Lung (tissue), 12 donors: ENCODE data around the gene NPHP4. TPM values are rescaled to one million over a fixed set of nuclear protein-coding genes. Genes with fewer than 3 reads are reported as not detected.

Experiments used
- ATAC-seq: fragments of 200-7000 bp; cut with Tn5 transposase; one replicate; pipeline ENCODE4 v1.9.1; 2020; ENCODE audit warnings: moderate number of reproducible peaks; ENCODE audit not compliant: insufficient read depth, low FRiP score
- DNase-seq, 3 donors: peaks; one replicate each; pipeline ENCODE4 v3.0.0-alpha.2; 2013 to 2017
- H3K27ac ChIP-seq, 2 donors: one replicate each; pipeline ENCODE4 v1.5.1; 2013; ENCODE audit warnings: mild to moderate bottlenecking in 2 of 2, moderate library complexity in 2 of 2, control low read depth in 1 of 2, inconsistent platforms in 1 of 2, low read depth in 1 of 2, low read length in 1 of 2
- H3K27me3 ChIP-seq, 3 donors: one replicate each; pipeline ENCODE4 v1.5.1; 2013; ENCODE audit warnings: low read length in 2 of 3; ENCODE audit not compliant: control insufficient read depth in 3 of 3, insufficient read depth in 3 of 3
- H3K36me3 ChIP-seq, 4 donors: one replicate each; pipeline ENCODE4 v1.5.1; 2013; ENCODE audit warnings: low read length in 4 of 4, mild to moderate bottlenecking in 1 of 4, moderate library complexity in 1 of 4; ENCODE audit not compliant: control insufficient read depth in 4 of 4, insufficient read depth in 4 of 4
- H3K4me1 ChIP-seq, 5 donors: one replicate each; pipeline ENCODE4 v1.5.1; 2013; ENCODE audit warnings: low read length in 5 of 5, mild to moderate bottlenecking in 2 of 5, moderate library complexity in 1 of 5; ENCODE audit not compliant: control insufficient read depth in 5 of 5, insufficient read depth in 5 of 5
- H3K4me3 ChIP-seq: one replicate; pipeline ENCODE4 v1.5.1; 2013; ENCODE audit warnings: mild to moderate bottlenecking, control low read depth, moderate library complexity
- H3K9ac ChIP-seq, 2 donors: one replicate each; pipeline ENCODE4 v1.5.1; 2013; ENCODE audit warnings: low read length in 2 of 2, control low read depth in 1 of 2; ENCODE audit not compliant: insufficient read depth in 1 of 2
- H3K9me3 ChIP-seq, 4 donors: one replicate each; pipeline ENCODE4 v1.5.1; 2013; ENCODE audit warnings: low read length in 3 of 4, mild to moderate bottlenecking in 1 of 4, moderate library complexity in 1 of 4; ENCODE audit not compliant: control insufficient read depth in 4 of 4, insufficient read depth in 3 of 4
- WGBS, 2 donors: extraction: QIAGEN DNeasy Blood & Tissue Kit; methylation state at CpG; one replicate each; pipeline ENCODE4 v1.1.7; 2013; 5-methylcytosine and 5-hydroxymethylcytosine counted together
- polyA plus RNA-seq, 2 donors: library from polyadenylated mRNA; stranded (reverse); fragments of 200-250 nt; gene quantifications; one replicate each; pipeline ENCODE4 v1.2.1, GENCODE V29; 2013
- total RNA-seq, 2 donors: library from RNA; depleted of rRNA in 1 of 2; stranded (reverse); fragments of >200 nt in 1 of 2; gene quantifications; one replicate each; pipeline ENCODE4 v1.2.1, GENCODE V29; 2014 to 2021
- TF ChIP-seq, protein P1 (sequence below): IDR thresholded peaks from 2 replicates; pipeline ENCODE4 v1.5.1; 2012; ENCODE audit warnings: mild to moderate bottlenecking; ENCODE audit errors: control extremely low read depth, extremely low read depth
- donor health status: control.
- donor health status: control.
- donor health status: Bipolar disorder and iron deficiency.
- donor health status: healthy.
- donor health status: DM: yes; HTN: yes; CAD: no.

Gene NPHP4
- total and polyA plus RNA-seq, 4 donors = 6.0 to 23.3 (median 11.1) TPM

DNA sequence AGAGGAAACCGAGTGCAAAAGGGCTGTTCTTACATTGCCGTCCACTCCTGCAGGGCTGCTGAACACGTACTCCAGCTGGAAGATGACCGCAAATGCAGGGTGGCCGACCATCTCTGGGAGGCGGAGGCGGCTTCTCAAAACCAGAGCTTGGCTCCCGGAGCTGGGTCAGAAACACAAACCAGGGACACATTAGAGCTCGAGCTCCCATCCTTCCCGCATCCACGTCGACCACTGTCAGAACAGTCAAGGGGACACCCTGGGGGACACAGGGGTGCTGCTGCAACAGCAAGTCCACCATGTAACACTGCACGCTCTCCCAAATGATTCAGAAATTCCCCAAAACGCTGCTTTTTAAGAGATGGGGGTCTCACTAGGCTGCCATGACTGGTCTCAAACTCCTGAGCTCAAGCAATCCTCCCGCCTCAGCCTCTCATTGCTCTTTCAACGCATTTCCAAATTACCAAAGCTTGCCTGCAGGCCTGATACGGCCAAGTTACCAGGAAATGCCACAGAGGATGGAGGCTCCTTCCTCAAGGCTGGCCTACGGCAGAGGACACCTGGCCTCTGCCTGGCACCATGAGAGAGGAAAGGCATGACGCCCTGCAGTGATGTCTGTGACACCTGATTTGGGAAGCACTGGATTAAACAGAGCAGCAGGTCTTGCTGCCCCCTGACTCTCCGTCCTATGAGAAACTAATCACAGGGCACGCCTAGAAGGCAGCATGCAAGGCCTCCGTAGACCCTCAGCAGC lies 45.0 kb downstream of the NPHP4 start:
- peak in 1 of 3 donors; percentile 17 for DNase-seq
- WGBS, 2 donors = 93 to 96% methylated on average over 22 of the region's 22 CpGs
- Histone ChIP-seq H3K4me3 (no peak overlapping the region), H3K4me1 (peaks cover 0 to 21% (median 4%) of the 10 kb centered on the region in 5 donors), H3K27ac (no peak overlapping the region), H3K9ac (no peak overlapping the region), H3K9me3 (peaks cover 0 to 1% (median 0%) of the 10 kb centered on the region in 4 donors), H3K36me3 (peaks cover 0 to 31% (median 2%) of the 10 kb centered on the region in 4 donors), H3K27me3 (no peaks in the 10 kb centered on the region)
- no peak for ATAC-seq
- TF ChIP-seq, protein P1, sequence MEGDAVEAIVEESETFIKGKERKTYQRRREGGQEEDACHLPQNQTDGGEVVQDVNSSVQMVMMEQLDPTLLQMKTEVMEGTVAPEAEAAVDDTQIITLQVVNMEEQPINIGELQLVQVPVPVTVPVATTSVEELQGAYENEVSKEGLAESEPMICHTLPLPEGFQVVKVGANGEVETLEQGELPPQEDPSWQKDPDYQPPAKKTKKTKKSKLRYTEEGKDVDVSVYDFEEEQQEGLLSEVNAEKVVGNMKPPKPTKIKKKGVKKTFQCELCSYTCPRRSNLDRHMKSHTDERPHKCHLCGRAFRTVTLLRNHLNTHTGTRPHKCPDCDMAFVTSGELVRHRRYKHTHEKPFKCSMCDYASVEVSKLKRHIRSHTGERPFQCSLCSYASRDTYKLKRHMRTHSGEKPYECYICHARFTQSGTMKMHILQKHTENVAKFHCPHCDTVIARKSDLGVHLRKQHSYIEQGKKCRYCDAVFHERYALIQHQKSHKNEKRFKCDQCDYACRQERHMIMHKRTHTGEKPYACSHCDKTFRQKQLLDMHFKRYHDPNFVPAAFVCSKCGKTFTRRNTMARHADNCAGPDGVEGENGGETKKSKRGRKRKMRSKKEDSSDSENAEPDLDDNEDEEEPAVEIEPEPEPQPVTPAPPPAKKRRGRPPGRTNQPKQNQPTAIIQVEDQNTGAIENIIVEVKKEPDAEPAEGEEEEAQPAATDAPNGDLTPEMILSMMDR = no peak

DNA sequence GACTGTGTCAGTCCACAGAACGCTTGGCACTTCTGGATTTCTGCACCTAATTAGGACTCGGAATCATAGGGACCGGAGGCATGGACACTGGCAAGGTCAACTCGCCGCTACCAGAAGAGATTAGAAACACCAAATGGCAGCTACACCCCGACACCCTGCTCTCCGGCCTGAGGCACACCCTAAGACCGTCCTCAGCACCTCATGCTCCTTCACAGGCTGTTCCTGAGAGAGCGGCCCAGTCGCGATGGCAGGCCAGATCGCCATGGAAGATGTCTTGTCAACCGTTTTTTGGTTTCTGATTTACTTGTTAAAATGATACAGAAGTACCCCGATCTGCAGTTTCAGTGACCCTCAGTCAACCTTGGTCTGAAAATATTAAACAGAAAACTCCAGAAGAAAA lies 46.8 kb downstream of the NPHP4 start:
- no peak overlapping the region for H3K9ac ChIP-seq
- WGBS, 2 donors = 98% methylated on average over 14 of the region's 14 CpGs
- peaks cover 0 to 29% (median 2%) of the 10 kb centered on the region in 4 donors for H3K36me3 ChIP-seq
- TF ChIP-seq, protein P1 = no peak
- no peak overlapping the region for H3K4me3 ChIP-seq
- H3K27ac ChIP-seq = no peak overlapping the region
- H3K4me1 ChIP-seq = peaks cover 0 to 6% (median 0%) of the 10 kb centered on the region in 5 donors
- H3K27me3 ChIP-seq = no peaks in the 10 kb centered on the region
- DNase-seq (no peak), ATAC-seq (no peak)
- H3K9me3 ChIP-seq = peaks cover 0 to 1% (median 0%) of the 10 kb centered on the region in 4 donors

DNA sequence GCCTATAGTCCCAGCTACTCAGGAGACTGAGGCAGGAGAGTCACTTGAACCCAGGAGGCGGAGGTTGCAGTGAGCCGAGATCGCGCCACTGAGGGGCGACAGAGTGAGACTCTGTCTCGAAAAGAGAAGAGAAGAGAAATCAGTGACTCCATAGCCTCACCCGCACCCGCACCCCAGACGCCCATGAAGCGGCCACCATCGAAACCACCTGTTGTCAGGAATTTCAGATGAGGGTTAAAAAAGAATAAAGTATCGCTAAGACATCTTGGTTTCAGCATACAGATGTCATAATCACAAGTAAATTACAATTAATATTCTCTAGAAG lies 47.4 kb downstream of the NPHP4 start:
- no peak overlapping the region for H3K27ac ChIP-seq
- WGBS, 2 donors = 94 to 97% methylated on average over 12 of the region's 12 CpGs
- peaks cover 0 to 1% (median 0%) of the 10 kb centered on the region in 4 donors for H3K9me3 ChIP-seq
- DNase-seq (no peak), ATAC-seq (no peak)
- H3K9ac ChIP-seq = no peak overlapping the region
- no peaks in the 10 kb centered on the region for H3K27me3 ChIP-seq
- peaks cover 0 to 29% (median 2%) of the 10 kb centered on the region in 4 donors for H3K36me3 ChIP-seq
- peaks cover 0 to 6% (median 0%) of the 10 kb centered on the region in 5 donors for H3K4me1 ChIP-seq
- TF ChIP-seq, protein P1 = no peak
- H3K4me3 ChIP-seq = no peak overlapping the region
